Muscle of arm (tissue), 12 donors: Measurements from ENCODE around the gene TNFRSF1B. TPM values are rescaled to one million over a fixed set of nuclear protein-coding genes. Genes with fewer than 3 reads are reported as not detected.
A peak's percentile ranks its signal among the peaks of the same experiment; 100 is the strongest.

Source experiments
- DNase-seq: peaks from one replicate; pipeline ENCODE4 v3.0.0-alpha.2; 2013
- polyA plus RNA-seq, 12 donors: library from polyadenylated mRNA; unstranded; fragments of 120-200 nt; gene quantifications; one replicate each; pipeline ENCODE4 v1.2.1, GENCODE V29; 2013; ENCODE audit not compliant: insufficient read length in 12 of 12

Gene TNFRSF1B
- polyA plus RNA-seq, 12 donors = 9.3 to 15.3 (median 9.9) TPM; not detected in 1

DNA sequence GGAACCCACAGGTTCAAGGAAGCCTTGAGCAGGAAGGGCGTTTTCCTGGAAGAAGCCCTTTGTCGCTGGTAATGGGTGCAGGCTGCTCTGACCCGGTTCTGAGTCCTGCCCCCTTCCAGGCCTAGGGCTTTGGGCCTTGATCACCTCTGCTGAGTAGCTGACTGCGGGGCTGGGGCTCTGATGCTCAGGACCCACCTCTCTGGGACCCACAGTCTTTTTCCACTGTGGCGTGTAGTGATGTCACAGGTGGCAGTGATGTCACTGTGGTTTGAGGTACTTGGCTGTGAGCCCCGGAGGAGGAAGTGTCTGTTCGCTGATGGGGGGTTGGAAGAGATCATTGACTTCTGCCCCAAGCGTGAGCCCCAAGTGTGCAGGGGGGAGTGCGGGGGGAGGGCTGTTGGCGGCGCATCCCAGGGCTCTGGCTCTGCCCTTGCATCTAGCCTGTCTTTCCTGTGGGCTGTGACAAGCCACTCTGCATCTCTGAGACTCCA is 6.9 kb downstream of the TNFRSF1B start:
- no peak for DNase-seq

DNA sequence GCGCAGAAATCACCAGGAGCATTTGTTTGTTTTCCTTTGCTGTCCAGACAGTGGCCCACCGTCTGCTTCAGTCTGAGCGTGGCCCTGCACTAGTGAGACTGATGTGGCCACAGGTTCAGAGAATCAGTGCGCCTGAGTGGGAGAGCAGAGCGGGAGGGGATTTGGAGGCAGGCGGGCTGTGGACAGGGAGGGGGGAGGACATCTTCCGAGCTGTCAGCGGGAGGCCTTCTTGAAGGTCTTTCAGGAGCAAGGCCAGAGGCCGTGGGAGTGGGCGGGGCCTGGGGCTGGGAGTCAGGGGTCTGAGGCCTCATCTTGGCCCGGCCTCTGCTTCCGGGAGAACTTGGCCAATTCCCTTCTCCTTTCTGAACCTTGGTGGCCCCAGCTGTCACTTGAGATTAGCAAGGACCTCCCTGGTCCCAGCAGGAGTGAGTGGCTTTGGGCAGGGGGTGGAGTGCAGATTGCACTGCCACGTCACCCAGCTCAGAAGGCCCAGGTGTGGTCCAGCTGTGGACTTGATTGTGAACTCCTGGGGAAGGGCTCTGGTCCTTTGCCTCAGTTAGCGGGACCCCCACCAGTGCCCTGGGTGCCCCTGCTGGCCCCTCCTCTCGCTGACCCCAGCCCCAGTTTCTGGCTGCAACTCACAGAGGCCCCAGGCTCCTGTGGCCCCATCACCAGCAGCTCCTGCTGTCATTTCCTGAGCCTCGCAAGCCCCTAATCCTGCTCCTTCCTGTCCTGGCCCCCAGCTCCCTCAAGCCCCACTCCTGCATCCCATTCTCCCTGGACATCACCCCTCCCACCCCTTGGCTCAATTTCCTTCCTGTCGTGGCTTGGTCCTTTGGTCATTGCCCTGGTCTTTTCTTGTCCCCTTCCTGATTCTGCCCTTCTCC is 8.4 kb downstream of the TNFRSF1B start:
- no peak for DNase-seq

DNA sequence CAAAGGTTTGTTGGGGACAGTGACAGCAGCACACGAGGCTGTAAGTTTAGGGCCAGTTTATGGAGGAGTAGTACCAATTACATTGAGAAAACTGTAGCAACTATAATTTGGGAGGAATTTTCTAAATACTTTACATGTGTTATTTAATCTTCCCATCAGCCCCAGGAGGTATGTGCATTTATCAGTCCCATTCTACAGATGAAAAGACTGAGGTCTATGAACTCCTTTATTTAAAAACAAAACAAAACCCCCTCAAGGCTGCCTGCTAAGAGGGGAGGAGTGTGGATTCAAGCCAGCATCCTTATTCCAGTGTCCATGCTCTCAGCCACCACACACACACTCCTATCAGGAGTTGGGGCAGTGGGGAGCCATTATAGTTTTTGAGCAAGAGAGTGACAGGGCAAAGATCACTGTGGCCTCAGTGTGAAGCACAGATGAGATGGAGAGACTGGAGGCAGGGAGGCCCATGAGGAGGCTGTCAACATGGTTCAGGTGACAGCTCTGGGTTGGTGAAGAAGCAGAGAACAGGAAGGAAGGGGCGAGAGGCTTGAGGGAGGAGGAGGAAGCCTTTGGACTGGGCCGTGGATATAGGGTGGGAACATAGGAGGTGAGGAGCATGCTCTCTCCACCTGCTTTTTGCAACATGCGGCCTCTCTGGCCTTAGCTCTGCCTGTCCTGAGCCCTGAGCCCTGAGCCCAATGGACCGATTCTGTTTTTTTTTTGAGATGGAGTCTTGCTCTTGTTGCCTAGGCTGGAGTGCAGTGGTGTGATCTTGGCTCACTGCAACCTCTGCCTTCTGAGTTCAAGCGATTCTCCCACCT is 9.7 kb downstream of the TNFRSF1B start:
- no peak for DNase-seq

DNA sequence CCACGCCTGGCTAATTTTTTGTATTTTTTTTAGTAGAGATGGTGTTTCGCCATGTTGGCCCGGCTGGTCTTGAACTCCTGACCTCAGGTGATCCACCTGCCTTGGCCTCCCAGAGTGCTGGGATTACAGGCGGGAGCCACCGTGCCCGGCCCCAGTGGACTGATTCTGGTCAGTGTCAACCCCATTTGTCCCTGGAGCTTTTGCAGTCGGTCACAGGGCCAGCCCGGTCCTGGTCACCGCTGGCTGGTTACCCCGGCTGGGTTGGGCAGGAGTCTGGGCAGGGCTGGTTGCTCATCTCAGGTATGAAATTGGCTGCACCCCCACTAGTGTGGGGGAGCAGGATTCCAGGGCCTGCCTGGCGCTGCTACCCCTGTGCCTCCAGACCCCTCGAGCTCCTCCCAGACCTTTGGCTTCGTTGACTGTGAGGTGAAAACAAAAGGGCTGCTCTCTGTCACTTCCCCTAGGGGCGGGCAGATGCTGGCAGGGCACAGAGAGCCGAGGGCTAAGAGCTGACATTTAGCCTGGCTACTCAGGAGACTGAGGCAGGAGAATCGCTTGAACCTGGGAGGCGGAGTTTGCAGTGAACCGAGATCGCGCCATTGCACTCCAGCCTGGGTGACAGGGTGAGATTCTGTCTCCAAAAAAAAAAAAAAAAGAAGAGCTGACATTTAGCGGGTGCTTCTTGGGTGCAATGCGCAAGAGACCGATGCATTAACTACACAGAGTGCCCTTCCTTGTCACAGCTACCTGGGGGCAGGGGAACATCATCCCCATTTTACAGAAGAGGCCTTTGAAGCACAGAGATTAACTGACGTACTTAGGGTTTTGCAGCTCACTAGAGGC is 10.6 kb downstream of the TNFRSF1B start:
- no peak for DNase-seq

DNA sequence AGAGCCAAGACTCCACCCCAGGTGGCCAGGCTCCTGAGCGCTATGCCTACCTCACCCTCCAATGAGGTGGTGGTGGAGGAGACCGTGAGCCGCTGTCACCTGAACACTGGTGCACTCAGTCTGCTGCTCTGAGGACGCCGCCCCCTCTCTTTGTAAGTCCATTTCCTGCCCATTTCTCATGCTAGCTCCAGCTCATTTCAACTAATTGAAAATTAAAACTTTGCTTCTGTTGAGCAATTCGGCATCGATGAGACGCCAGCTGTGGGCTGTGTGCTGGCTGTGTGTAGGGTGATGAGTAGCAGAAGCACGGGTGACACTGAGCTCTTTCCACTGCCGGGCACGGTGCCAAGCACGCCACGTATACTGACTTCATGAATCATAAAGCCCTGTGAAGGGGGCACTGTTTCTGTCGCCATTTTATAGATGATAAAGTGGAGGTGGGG is 11.2 kb downstream of the TNFRSF1B start:
- no peak for DNase-seq

DNA sequence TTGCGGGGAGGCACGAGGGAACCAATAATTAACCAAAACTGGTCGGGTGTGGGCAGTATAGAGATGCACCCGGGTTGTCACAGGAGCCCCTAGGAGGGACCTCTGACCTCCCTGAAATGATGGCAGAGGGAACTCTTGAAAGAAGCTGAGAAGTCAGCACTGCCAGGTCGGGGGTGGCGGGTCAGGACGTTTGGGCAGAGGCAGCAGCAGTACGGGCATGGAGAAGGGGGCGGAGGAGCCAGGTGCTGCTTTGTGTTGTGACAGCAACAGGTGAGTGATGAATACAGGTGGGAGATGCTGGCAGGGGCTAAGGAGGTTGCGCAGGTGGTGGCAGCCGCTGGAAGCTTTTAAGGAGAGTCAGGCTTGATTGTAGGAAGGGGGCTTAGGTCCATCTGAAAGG is 11.7 kb downstream of the TNFRSF1B start:
- no peak for DNase-seq

DNA sequence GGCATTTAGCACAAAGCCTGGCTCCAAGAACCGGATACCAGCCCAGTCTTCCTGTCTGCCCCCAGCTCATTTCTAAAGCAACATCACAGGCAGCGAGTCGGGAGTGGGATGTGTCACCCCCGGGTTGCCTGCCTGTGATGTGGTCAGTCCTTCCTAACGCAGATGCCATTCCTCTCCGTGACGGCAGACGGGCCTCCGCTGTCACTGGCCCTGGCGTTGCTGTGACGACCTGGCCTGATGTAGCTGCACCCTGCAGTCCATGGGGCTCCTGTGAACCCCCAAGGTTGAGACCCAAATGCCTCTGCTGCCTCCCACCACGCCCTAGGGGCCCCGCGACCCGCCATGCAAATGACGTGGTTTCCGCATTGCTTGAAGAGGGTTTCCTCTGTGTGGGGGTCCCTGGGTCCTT is 12.3 kb downstream of the TNFRSF1B start:
- no peak for DNase-seq

DNA sequence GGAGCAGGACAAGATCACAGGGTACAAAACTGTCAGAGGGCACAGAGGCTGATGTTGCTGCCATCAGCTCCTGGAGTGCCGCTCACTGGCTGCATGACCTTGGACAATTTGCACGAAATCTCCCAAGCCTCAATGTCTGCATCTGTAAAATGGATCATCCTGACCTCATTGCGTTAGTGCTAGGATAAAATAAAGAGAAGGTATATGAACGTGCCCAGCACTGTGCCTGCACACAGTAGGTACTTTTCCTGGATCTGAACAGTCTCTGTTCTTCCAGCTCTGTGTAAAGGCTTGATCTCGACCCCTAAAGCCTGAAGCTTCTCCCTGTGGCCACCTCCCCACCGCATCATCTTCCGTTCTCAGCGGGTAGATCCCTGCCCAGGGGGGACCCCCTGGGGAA is 12.9 kb downstream of the TNFRSF1B start:
- no peak for DNase-seq

DNA sequence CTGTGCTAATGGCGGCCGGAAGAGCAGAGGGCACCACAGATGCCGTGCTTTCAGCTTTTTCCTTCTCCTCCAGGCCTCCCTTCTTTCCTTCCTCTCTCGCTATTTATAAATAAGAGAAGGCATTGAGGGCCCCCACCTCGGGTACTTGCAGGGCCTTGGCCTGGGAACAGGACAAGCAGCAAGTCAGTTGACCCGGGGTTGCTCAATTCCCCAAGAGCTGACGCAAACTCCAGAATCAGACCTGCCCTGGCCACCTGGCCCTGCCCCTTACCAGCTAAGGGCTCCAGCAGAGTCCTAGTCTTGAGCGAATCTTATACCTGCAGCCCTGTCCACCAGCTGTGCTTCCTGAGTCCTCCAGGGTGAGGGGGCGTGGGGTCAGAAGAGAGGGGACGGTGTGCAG is 13.5 kb downstream of the TNFRSF1B start:
- no peak for DNase-seq

DNA sequence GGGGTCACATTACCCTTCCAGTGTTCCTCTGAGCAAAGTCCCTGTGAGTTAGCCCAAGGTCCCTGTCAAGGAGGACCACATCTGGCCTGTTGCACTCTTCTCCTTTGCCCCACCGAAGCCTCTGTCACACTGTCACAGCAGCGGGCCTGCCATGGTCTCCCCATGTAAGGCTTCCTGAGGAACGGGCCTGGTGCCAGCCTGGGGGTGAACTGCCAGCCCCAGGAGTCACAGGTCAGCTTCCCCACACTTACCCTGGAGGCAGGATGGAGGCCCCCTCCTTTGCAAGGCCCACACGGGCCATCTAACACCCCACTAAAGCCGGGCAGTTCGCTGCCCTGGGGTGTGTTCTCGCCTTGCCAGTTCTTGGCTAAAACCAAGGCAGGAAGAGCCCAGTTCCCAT is 14.1 kb downstream of the TNFRSF1B start:
- DNase-seq = no peak

DNA sequence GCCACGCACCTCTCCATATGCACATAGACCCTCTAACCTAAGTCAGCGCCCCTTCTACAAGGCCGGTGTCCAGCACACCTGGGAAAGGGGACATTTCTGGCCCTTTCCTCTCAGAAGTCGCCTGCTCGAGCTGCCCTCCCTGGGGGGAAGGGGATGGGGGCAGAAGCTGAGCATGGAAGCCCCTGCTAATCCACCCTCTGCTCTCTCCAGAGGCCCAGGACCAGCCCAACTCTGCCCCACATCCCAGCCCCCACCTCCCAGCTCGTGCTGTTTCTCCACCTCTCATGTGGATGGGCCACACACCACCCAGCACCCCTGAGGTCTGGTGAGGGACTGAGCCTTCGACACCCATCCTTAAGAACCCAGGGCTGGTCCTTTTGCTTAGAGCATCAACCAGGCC is 14.8 kb downstream of the TNFRSF1B start:
- DNase-seq = no peak

DNA sequence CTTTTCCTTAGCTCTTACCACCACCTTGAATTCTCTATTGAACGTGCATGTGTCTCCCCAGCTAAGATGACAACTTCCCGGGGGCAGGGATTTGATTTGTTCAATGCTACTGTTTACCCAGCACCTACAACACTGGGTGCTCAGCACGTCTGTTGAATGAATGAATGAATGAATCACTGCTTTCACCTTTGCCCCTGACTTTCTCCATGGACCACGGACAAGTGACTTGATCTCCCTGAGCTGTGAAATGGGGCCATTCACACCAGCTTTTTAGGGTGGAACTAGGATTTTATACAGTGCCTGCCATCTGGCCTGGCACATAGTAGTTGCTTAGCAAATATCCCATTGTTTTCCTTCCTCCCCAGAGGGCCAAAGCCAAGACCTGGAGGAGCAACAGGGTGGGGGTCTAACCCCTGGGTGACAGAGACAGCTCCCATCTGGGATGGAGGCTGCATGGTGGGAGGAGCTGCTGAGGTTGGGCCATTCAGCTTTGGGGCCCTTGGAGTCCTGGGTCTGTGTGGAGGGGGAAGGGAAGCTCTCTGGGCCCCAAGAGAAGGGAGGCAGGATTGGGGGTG is 15.7 kb downstream of the TNFRSF1B start:
- DNase-seq = no peak

DNA sequence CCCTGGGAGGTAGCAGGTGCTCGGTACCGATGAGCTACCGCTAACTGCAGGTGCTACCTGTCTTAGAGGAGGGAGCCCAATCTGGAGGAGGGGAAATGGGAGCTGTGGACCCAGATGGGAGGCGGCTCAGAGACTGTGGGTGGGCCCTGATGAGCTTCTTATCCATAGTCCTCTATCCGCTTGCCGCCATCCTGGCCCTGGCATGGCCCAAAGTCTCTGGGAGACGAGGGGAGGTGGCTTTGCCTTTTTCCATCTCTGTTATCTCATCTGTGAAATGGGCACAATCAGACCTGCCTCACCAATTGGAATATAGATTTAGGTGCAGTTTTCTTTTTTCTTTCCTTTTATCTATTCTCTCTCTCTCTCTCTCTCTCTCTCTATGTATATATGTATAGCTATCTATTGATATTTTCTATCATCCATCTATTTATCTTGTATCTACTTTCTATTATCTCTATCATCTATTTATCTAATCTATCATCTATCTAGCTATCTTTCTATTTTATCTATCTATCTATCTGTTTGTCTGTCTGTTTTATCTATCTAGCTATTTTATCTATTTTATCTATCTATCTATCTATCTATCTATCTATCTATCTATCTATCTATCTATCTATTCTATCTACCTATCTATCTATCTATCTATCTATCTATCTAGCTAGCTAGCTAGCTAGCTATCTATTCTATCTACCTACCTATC is 16.5 kb downstream of the TNFRSF1B start:
- no peak for DNase-seq

DNA sequence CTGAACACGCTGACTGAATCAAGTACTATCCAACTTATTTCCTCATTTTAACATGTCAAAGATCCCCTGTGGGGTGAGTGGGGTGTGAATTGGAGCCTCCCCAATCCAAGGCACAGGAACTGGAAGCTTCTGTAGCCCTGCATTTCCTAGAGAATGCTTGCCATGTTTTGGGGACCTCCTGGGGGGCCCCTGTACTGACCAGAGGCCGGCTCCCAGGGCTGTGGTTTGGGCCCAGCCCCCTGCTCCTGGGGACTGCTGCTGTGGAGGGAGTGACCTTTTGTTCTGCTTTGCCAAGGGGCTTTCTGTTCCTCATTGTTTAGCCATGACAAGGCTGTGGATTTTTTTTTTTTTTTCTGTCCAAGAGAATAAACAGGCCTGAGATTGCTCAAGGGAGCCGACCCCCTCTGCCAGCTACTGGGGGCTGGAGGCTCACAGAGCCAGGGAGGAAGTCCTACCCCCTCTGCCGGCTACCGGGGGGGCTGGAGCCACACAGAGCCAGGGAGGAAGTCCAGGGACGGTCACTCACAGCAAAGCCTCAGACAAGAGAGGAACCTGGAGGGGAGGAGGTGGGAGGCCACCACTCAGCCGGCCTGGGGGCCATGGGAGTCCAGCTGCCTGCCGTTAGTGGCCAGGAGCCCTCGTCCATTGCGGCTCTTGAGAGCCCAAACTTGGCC is 17.4 kb downstream of the TNFRSF1B start:
- DNase-seq = peak; percentile 59

DNA sequence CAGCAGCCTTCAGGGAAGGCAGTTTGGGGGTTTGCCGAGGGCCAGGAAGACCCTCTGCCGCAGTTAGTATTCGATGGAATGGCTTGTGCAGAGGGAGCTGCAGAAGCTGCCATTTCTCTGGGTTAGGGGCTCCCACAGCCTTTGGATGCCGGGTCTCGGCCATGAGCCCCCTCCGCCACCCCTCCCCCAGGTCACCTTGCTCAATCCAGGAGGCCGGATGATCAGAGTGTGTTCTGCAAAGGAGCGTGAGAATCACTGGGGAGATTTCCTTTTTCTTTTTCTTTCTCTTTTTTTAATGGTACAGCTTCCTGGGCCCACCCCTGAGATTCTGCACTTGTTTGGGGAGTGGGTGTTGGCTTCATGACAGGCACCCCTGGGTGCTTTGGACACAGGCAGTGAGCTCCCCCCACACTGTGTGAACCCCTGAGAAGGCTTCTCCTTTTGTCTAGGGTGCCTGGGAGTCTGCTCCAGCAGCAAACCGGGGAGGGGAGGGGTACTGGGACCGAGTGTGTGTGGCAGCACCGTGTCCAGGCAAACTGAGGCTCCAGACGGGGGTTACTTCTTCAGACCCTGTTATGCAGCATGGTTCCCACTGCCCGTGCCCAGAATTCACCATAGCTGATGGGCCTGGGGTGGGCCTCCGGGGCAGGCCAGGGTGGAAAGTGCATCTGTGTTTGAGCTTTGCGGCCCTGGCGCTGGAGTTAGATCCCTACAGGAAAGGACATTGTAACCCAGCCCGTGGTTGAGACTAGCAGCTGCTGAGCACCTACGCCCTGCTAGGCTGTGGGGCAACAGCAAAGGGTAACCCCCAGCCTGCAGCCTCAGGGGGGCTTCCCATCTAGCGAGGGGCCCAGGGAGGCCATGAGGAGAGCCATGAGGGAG is 18.5 kb downstream of the TNFRSF1B start:
- DNase-seq = no peak

DNA sequence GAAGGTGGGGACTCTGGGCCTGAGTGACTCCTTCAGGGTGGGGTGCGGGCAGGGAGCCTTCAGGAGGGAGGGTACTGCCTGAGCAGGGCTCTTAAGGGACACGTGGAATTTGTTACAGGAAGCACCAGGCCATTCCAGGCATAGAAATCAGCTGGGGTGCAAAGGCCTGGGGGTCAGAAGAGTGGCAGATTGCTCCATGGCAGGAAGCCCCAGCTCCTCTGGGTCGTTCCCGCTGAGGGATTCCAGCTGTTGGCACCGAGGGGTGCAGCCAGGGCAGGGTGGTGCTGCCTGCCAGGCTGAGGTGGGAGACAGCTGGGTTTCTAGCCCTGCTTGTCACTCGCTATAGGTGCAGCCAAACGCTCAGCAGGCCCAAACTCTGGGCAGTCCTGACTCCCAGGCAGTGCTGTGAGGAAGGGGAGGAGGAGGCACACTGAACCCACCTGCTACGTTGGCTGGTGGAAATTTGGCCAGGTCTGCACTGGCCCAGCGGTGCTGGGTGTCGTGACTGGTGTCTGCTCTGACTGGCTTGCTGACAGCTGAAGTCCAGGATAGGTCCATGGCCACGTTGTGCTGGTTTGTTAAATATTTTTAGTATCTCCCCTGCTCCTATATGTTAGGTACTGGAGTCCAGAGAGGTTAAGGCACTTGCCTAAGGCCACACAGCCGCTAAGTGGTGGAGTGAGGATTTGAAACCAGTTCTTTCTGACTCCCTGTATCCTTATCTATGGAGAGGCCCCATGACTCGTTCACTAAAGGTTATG is 19.3 kb downstream of the TNFRSF1B start:
- DNase-seq = no peak

DNA sequence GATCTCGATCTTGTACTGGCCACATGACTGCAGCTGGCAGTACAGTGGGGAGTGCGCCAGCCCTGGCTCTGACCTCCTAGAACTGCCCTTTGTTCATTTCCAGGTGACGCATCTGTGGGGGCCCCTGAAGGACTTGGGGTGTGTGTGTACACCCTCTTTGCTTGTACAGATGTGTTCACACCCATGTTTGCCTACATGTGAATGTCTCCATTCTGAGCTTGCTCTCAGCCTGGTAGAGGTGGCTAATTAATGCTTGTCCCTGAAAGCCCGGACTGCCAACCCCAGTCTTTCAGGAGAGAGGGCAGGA is 19.8 kb downstream of the TNFRSF1B start:
- DNase-seq = no peak

DNA sequence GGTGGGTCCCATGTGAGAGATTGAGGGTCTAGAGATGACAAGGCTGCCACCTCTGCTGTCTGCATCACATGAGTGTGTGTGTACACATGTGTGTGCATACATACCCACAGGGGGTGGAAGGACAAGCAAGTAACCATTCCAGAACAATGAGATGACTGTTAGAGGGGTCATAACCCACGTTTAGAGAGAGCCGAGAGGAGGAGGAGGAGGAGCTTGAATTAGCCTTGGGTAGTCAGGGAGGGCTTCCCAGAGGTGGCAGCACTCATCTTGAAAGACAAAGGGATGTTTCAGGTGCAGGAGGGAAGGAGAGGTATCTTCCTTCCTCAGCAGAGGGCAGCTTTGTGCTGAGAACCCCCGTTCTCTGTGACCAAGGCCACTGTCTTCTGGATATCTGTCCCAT is 21.3 kb downstream of the TNFRSF1B start:
- DNase-seq = no peak
